HG03575 (cell line): ENCODE measurements around the gene HGFAC.
"Not testable (repeated sequence)": the region's sequence is repeated elsewhere in the genome, so short reads cannot be mapped to it uniquely, and the experiment has no call there.

Experiments used
- ATAC-seq: cut with Tn5 transposase; IDR thresholded peaks from one replicate; pipeline ENCODE4 v1.9.1; 2021; ENCODE audit not compliant: unreplicated experiment, insufficient number of reproducible peaks, low FRiP score; ENCODE audit errors: extremely low read depth

Gene HGFAC

DNA sequence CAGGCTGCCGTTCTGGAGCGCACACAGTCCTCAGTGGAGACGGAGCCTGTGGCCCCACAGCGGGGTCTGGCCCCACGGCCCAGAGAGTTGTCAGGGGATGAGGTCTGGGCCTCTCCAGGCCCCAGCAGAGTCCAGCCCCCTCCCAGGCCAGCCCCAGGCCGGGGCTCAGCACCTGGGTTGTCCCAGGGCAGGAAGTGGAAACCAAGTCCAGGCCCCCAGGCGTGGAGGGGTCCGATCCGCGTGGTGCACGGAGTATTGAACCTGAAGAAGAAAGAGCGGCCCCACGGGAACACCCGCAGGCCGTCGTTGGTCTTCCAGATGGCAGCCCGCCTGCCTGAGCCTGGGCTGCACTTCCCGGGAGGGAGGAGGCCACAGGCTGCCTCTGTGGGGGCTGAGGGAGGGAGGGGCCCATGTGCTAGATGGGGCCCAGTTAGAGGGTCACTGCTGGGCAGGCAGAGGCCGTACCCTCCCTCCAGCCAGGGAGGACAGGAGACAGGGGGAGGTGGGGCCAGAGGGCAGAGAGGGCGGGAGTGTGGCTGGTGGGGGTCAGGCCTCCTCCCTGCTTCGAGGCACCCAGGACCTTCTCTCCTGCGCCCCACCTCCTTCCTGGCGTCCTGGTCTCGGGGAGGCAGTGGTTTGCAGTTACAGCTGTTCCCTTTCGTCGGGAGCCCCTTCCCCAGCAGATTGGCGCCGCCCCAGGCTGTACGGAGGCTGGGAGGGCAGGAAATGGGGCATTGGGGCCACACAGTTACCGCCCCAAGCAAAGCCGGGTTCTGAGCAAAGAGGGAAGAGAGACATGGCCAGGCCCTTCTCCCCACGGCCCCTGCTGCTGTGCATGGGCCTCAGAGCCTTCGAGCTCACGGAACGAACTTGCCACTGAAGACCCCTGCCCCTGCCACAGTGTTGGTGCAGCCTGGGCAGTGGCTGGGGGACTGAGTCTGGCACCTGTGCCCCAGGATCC, 8.1 kb downstream of the HGFAC start:
- ATAC-seq, result no peak

DNA sequence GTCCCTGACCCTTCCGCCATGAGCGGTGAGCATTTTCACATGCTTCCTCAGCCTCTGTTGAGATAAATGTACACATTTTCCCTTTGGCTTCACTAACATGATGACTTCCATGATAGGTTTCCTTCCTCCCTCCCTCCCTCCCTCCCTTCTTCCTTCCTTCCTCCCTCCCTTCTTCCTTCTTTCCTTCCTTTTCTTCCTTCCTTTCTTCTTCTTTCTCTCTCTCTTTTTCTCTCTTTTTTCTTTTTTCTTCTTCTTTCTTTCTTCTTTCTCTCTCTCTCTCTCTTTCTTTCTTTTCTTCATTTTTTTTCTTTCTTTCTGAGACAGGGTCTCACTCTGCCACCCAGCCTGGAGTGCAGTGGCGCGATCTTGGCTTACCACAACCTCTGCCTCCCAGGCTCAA, 8.9 kb downstream of the HGFAC start:
- no peak for ATAC-seq

DNA sequence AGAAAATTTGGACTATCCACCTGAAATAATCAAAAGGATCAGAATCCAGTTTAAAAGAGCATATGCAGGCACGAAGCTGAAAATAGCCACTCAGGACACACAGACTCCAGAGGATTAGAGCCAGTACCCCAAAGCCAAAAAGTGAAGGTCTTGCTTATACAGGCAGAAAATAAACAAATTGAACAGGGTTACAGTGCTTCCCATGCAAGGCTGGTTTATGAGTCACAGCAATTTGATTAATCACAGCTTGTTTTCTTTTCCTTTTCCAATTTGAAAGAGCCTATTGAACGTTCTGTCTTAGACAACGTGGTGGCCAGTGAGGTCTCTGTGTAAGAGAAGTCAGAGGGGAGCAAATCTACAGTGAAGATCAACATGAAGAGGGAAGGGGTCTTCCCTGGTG, 10.2 kb downstream of the HGFAC start:
- ATAC-seq, result no peak

DNA sequence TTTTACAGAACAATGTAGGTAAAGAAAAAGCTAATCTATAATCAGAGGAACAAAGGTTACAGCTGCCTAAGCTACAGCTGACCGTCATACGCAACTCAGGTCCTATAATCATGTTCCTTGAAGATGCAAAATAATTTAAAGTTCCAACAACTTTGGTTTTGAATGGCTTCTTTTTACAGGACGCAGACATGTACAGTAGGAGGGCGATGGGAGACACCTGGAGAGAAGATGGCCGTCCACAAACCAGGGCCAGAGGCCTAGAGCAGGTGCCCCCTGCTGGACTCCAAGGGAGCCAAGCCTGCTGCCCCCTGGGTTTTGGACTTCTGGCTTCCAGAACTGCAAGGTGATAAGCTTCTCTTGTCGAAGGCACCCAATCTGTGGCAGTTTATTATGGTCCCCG, 10.6 kb downstream of the HGFAC start:
- no peak for ATAC-seq

DNA sequence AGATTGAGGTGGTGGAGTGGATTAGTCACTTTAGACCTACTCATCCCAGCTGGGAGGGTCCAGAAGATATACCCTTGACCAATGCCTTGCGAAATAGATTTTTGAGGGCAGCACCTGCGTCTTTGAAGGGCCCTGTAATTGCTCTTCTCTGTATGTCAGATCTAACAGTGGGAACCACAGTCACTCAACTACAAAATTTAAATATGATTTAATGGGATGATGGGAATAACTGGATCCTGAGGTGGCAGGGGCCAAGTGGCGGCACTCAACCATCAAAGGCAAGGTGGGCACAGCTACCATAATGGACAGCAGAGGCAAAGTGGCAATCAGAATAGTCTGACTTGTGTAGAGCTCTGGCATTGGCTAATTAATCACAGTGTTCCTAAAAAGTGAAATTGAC, 13.8 kb downstream of the HGFAC start:
- not testable (repeated sequence) for ATAC-seq

DNA sequence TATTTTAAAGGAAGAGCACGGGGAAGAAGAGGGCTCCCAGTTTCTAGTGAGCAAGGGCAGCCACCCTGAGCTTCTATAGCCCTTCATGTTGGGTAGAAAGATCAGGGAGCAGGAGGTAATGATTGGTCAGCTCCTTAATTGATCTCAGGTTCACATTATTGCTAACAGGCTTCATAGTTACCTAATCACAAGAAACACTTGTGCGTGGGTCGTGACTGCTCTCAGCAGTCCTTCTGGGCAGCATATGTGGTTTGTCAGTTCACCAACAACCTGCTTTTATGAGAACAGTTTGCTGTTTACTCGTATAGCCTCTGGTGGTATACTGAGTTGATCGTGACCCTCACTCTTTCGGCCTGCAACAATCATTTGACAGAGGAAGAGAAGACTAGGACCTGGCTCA, 16.6 kb downstream of the HGFAC start:
- no peak for ATAC-seq

DNA sequence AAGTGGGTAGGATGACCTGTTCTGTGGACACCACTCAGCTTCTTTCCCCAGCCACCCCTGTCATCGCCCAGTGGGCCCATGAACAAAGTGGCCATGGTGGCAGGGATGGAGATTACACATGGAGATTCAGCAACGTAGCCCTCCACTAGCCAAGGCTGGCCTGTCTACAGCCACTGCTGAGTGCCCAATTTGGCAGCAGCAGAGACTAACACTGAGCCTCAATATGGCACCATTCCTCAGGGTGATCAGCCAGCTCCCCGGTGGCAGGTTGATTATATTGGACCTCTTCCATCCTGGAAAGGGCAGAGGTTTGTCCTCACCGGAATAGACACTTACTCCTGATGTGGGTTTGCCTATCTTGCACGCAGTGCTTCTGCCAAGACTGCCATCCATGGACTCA, 17.4 kb downstream of the HGFAC start:
- not testable (repeated sequence) for ATAC-seq

DNA sequence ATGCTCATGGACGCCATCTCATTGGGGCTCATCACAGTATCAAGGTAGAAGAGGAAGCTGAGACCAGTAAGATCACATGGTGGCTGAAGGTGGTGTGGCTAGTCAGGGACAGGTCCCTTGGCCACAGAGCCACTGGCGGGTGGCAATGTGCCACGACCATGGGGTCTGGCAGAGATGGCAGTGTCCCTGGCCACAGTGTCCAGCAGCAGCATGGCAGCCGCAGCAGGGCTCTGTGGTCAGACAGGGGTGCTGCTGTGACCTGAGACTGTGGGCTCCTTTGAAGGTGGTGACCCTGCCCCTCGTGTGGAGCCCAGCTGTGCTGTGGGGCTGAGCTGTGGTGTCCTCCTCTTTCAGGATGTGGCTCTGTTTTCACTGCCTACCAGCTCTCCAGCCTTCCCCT, 19.2 kb downstream of the HGFAC start:
- no peak for ATAC-seq

DNA sequence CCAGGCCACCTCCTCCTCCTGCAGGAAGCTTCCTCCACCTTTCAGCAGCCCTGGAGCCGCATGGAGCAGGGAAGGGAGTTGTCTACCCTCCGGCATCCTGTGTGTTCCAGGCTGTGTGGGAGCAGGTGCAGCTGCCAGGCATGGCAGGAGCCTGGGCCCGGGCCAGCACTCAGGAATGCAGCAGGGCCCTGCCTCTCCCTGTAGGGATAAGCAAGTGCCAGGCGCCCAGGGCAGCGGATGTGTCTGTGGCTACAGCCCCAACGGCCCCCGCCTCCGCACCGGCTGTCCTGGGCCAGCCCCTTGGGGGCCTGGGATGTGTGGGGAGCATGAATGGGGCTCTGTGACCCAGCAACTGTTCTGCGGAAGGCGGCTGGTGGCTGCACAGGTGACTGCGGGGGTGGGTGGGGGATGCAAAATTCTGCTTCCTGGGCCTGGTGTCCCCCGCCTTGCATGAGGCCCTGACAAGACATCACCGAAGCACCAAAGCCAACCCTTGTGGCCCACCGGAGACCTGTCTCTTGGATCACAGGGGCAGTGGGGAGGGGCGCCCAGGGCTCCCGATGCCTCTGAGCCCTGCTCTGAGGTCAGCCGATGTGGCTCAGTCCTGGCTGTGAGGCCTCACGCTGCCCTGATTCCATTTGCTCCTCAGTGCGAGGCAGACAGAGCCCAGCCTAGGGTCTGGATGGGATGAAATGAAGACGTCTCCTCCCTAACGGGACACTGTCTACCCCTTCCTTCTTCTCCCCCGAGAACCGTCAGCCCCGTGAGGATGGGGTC, 19.9 kb downstream of the HGFAC start:
- ATAC-seq, result no peak

DNA sequence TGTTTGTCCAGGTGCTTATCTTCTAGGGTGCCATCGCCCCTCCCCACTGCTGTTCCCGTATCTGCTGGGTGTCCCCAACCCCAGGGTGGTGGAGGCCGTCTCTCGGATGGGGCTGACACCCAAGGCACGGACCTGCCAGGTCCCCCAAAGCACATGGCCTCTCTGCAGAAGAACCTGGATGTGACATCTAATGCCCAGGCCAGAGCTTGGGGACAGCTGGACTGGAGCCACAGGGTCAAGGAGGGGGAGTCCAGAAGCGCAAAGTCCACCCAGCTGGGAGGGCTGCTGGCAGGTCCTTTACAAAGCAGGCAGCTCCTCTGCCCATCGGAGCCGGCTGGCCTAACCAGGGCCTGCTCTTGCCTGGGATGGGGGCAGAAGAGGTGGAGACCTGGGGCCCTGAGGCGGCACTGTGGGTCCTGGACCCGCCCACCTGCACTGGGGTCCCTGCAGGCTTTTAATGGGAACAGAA, 20.6 kb downstream of the HGFAC start:
- ATAC-seq, result no peak

DNA sequence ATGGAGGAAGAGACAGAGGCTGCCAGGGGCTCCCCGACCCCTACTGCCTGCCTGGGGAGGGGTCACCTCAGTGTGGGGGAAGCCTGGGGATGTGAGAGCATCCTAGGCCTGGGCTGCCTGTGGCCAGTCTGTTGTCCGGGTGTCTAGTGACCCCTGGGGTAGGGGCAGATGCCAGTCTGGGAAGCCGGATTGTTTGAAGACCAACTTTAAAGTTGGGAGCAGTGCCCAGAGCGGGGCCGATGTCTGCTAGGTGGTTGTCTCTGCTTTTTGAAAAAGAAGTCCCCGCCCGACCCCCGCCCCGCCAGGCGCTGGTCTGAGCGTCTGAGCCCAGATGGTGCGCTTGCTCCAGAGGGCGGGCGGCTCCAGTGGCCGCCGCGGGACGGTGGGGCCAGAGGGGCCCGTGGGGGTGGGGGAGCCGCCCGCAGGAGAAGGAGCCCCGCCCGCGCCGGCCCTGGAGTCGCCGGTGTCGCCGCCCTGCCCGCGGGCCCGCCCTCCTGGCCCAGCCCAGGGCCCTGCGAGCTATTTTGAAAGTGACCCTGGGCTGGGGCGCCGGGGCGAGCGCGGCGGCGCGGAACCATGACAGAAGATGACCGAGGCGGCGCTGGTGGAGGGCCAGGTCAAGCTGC, 21.1 kb downstream of the HGFAC start, which contains the start of gene DOK7:
Gene DOK7, plus strand, starts transcription at position 517 of the 626 bp plus-strand sequence. Its CDS starts 70 bp downstream, at position 587.
- ATAC-seq, result no peak

DNA sequence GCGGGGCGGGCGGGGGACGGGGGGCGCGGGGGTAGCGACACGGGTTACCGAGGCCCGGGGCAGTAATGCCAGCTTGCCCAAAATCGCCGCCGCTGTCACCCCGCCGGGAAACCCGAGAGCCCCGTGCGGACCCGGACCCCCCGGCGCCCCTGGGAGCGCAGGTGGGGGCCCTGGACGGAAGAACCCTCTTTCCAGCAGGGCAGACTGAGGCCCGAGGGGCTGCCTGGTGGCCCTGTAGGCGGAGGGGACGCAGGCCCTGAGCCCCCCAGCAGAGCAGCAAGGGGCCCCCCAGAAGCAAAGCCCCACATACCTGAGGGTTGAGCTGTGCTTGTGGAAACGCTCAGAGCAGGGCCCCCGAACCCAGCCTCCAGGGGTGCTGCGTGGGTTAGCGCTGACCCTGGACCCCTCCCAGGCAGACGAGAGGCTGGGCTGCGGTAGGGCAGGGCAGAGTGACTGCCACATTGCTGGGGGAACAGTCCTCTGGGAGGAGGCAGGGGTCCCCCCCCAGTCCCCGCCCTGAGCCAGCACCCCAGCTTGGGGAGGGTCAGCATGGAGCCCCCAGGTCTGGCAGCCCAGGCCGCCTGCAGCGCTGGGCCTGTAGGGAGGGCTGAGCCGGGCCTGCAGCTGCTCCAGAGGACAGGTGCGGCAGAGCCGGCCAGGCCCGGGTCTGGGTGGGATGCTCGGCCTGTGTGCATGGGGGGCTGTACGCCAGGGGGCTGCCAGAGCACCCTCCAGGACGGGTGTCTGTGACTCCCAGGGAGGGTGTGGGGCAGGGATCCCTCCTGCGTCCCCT, 22.0 kb downstream of the HGFAC start:
- ATAC-seq, result no peak

DNA sequence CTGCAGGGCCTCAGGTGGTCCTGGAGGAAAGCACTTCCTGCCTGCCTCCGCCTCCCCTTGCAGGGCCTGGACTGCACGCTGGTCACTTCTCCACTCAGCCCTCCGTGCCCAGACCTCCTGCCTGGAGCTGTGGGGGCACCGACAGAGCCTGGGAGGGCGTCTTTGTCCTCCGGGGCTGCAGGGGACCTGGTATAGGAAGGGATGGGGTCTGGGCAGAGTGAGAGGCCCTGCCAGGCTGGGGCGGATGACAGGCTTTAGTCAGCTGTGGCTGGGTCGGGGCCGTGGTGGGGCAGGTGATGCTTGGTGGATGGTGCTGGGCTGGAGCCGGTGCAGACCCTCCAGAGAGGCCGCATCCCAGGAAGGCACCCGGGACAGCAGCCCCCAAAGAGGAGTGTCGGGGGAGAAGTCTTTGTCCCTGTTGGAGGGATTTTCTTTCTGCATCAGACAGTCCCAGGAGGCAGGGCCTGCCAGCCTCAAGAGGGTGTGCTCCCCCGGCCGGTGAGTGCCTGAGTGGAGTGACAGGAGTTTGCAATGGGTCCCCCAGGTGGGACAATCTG, 22.7 kb downstream of the HGFAC start:
- no peak for ATAC-seq

DNA sequence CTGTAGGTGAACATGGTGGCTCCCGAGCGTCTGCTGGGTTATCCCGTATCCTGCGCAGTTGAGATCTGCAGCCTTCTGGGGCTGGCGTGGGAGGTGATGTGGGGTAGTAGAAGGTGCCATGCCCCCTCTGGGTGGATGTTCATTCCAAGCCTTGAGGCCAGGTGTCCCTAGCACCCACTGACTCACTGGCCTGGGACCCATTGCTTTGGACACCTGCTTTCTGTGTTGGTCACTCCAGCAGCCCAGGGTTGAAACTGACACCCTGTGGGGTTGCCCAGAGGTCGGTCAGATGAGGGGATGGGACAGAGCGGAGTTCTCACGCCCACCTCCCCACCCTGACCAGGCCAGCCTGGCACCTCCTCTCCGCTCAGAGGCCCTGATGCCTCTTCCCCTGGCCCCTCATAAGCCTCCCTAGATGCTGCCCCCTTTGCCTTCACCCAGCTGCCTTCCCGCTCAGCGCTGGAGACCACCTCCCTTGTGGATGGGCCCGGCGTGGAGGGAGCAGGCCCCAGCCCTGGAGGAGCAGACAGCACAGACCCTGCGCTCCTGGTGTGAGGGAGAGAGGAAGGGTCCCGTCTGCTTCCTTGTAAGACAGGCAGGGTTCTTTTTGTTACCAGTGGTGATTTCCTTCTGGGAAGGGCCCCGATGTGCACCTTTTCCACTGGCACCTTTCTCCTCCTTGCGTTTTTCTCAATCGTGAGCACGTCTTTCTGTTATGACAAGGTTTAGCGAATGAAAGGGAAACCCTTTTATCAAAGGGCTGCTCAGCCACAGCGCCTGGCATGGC, 23.3 kb downstream of the HGFAC start:
- ATAC-seq, result no peak

DNA sequence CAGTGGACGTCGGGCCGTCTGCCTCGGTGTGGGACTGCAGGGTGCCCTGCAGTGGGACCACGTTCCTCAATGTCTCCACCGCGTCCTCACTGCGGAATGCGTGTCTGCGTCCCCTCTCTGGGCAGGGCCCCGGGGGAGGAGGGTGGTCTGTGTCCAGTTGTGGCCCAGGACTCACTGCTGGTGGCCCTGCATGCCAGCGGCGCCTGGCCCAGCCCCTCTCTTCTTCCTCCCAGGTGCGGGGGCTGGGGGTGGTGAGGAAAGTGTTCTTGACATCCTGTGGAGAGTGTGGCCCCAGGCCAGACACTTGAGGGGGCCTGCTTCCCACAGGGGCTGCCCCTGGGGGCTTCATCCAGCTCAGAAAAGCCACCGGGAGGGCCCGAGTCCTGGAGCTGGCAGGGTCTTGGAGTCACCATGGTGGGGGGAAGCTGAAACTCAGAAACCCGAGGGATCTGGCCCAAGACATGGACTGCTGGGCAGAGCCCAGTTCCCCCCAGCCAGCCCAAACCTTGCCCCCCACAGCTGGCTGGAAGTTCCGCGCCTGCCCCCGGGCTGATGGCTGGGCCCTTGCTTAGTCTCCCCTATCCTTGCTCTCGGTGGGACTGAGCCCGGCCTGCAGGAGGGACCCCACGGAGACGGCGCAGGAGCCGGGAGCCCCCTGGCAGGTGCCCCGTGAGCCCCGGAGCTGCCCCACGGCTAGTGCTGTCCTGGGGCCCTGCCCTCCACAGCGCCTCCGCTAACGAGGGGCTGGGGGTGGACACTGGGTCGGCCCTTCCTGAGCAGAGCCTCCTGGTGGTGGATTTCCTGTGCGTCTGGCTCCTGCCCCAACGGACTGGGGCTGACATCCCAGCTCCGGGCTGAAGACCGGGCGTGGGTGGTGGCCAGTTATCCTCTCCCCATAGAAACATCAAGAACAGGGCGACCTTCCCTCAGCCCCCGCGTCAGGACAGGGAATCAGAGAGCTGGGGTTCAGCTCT, 24.2 kb downstream of the HGFAC start:
- no peak for ATAC-seq

DNA sequence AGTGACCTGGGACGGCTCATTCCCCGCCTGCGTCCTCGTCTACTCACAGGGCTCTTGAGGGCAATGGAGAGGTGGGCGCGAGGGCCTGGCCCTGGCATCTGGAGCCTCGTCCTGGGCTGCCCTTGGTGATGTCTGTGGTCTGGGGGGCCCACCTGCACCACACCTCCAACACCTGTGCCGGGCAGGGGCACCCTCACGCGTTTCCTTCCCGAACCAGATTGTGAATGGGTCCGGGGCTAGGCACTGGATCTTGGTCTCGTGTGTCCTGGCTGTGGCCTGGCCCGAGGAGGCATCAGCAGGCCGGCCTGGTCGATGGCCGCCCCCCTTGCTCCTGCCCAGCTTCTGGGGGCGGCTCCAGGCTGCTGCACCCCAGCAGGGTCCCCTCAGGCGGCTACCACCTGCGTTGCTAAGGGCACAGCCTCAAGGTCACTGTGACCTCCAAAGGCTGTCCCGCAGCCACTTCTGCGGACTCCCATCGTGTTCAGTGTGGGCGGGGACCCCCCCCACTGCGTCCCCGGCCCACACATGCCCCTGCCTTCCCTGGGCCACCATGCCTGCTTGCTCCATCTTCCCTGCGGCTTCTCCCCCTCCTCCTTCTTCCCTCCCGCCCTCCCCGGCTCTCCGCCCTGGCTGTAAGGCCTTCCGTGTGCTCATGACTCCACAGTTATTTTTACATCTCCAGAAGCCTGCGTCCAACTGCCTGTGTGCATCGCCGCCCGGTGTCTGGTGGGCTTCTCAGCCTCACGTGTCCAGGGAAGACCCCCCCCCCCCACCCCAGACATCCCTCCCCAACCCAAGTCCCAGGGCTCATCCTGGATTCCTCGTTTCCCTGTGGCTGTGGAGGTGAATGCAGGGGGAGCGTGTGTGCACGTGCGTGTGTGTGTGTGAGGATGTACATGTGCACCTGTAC, 25.2 kb downstream of the HGFAC start:
- no peak for ATAC-seq
